ENCODE data around the gene PPP1R13L.

The PPP1R13L gene

DNA sequence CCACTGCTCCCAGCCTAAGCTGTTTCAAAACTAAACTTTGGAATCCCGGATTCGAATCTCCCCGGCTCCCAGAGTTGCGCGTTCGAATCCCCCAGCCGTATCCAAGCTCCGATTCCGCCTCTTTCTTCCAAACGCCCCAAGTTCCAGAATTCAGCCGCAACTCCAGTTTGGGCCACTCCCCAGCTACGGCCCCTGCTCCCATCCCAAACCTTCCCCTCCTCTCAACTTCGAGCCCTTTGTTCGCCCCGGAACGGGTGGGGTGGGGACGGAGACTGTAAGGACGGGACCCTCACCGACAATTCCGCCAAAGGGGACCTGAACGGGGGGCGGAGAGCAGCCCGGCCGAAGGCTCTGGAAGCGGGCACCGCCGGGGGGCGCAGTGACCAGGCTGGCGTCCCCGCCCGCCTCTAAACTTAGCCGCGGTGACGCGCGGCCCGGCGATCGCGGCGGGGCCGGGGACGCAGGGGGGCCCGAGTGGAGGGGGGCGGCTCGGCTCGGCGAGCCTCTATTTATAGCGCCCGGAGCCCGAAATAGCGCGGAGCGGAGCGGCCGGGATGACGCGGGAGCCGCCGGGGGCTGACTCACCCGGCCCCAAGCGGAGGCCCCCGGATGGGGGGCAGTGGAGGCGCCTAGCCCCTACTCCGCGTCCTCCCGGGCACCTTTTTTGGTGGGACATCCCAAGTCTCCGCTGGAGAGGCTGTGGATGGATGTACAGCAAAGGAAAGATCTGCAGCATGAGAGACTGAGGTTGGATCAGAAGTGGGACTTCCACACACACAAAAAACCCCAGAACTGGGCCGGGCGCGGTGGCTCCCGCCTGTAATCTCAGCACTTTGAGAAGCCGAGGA, 23.7 kb upstream of the PPP1R13L start:
- H4K20me1 ChIP-seq (ENCODE audit: insufficient read depth, low read length): no peaks in the 10 kb centered on the region
- peak overlapping the region; percentile 44 for H3K4me3 ChIP-seq (ENCODE audit: low read length)
- DNase-seq: no peak
- H2AFZ ChIP-seq (ENCODE audit: low read length): peak overlapping the region; percentile 43; the same call in 1 of the 2 replicates
- no peak overlapping the region for H3K27ac ChIP-seq (ENCODE audit: low read length)
- peaks cover 7% of the 10 kb centered on the region; the same call in 1 of the 2 replicates for H3K4me1 ChIP-seq (ENCODE audit: low read length)
- peak overlapping the region; percentile 64 for H3K4me2 ChIP-seq (ENCODE audit: low read depth, low read length)
- H3K36me3 ChIP-seq (replicated peaks; ENCODE audit: insufficient read depth, low read length): no peaks in the 10 kb centered on the region
- H3K27me3 ChIP-seq (replicated peaks; ENCODE audit: insufficient read depth, low read length): peaks cover 7% of the 10 kb centered on the region; the same call in 1 of the 2 replicates
- H3K79me2 ChIP-seq (ENCODE audit: low read length): no peaks in the 10 kb centered on the region
- TF ChIP-seq CTCF (IDR thresholded peaks at IDR 0.05; ENCODE audit: low read length) (peak; percentile 34), EZH2 (optimal IDR thresholded peaks at IDR 0.05; ENCODE audit: low read depth, low read length) (no peak), EZH2phosphoT487 (IDR thresholded peaks at IDR 0.05; ENCODE audit: low read length) (no peak)
- H3K9me2 ChIP-seq (replicated peaks; ENCODE audit: insufficient read depth, low read length): no peaks in the 10 kb centered on the region
- H3K9me3 ChIP-seq (replicated peaks; ENCODE audit: insufficient read depth, low read length): no peaks in the 10 kb centered on the region
- H3K9ac ChIP-seq (ENCODE audit: low read length): peak overlapping the region; percentile 25; the same call in 1 of the 2 replicates
- H3F3A ChIP-seq (ENCODE audit: insufficient read depth, low read length): peaks cover 28% of the 10 kb centered on the region

DNA sequence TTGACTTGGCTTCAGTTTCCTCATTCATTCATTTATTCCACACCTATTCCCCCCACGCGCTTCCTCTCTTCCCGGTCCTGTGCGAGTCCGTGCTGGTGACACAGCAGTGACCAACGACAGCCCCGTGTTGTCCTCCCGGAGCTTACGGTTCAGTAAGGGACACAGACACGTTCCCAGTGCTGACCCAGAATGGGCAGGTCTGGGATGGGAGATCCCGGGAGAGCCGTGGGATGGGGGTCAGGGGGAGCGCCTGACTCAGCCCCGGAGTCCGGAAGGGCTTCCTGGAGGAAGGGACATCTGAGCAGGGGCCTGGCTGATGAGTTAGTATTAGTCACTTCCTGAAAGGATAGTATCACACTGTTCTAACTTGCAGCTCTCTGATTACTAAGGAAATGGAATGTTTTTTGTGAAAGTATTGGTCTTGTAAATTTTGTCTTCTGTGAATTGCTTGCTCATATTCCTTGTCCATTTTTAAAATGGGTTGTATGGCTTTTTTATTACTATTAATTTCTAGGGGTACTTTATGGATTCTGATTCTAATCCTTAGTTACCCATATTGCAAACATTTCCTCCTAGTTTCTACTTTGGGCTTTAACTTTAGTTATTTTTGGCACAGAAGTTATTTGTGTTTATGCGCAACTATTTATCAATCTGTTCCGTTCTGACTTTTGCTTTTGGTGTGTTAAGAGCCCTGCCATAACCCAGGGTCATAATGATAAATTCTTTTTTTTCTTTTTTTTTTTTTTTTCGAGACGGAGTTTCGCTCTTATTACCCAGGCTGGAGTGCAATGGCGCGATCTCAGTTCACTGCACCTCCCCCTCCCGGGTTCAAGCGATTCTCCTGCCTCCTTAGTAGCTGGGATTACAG, 19.6 kb upstream of the PPP1R13L start:
- Histone ChIP-seq H3K9me2 (replicated peaks; ENCODE audit: insufficient read depth, low read length) (no peaks in the 10 kb centered on the region), H3K4me2 (ENCODE audit: low read depth, low read length) (peak overlapping the region; percentile 95), H3K4me3 (ENCODE audit: low read length) (peak overlapping the region; percentile 66), H4K20me1 (ENCODE audit: insufficient read depth, low read length) (no peaks in the 10 kb centered on the region), H3K36me3 (replicated peaks; ENCODE audit: insufficient read depth, low read length) (no peaks in the 10 kb centered on the region), H3K27ac (ENCODE audit: low read length) (peak overlapping the region; percentile 93), H3K27me3 (replicated peaks; ENCODE audit: insufficient read depth, low read length) (peaks cover 7% of the 10 kb centered on the region; the same call in 1 of the 2 replicates), H3K79me2 (ENCODE audit: low read length) (peaks cover 12% of the 10 kb centered on the region), H3K9me3 (replicated peaks; ENCODE audit: insufficient read depth, low read length) (no peaks in the 10 kb centered on the region), H3K4me1 (ENCODE audit: low read length) (peaks cover 15% of the 10 kb centered on the region), H2AFZ (ENCODE audit: low read length) (peak overlapping the region; percentile 70), H3F3A (ENCODE audit: insufficient read depth, low read length) (peaks cover 38% of the 10 kb centered on the region), H3K9ac (ENCODE audit: low read length) (peak overlapping the region; percentile 75)
- no peak for TF ChIP-seq EZH2 (optimal IDR thresholded peaks at IDR 0.05; ENCODE audit: low read depth, low read length)
- peak; percentile 50 for DNase-seq

- peak within 1 kb of the TSS; percentile 70 for H2AFZ ChIP-seq (ENCODE audit: low read length)
- H3K4me1 ChIP-seq (ENCODE audit: low read length): peaks cover 23% of the 10 kb centered on the region
Observed at GRCh38 chr19:45423589-45424190, 18.8 kb upstream of the PPP1R13L start, which contains the start of gene ERCC1. Gene ERCC1, minus strand, starts transcription at chr19:45423917. Its CDS starts 543 bp downstream, at chr19:45423374.

More at GRCh38 chr19:45423589-45424190, 18.8 kb upstream of the PPP1R13L start, which contains the start of gene ERCC1:
- Histone ChIP-seq H3K9me3 (replicated peaks; ENCODE audit: insufficient read depth, low read length) (no peaks in the 10 kb centered on the region), H3K4me2 (ENCODE audit: low read depth, low read length) (peak within 1 kb of the TSS; percentile 95), H3K36me3 (replicated peaks; ENCODE audit: insufficient read depth, low read length) (no peaks in the 10 kb centered on the region), H3K27ac (ENCODE audit: low read length) (peak within 1 kb of the TSS; percentile 93), H3K9me2 (replicated peaks; ENCODE audit: insufficient read depth, low read length) (no peaks in the 10 kb centered on the region), H3K27me3 (replicated peaks; ENCODE audit: insufficient read depth, low read length) (peaks cover 5% of the 10 kb centered on the region; the same call in 1 of the 2 replicates), H3K79me2 (ENCODE audit: low read length) (peaks cover 16% of the 10 kb centered on the region), H3F3A (ENCODE audit: insufficient read depth, low read length) (peaks cover 45% of the 10 kb centered on the region), H3K4me3 (ENCODE audit: low read length) (peak within 1 kb of the TSS; percentile 66), H4K20me1 (ENCODE audit: insufficient read depth, low read length) (no peaks in the 10 kb centered on the region), H3K9ac (ENCODE audit: low read length) (peak within 1 kb of the TSS; percentile 75)
- no peak for TF ChIP-seq CTCF (IDR thresholded peaks at IDR 0.05; ENCODE audit: low read length)
- no peak for TF ChIP-seq EZH2phosphoT487 (IDR thresholded peaks at IDR 0.05; ENCODE audit: low read length)
- TF ChIP-seq EZH2 (optimal IDR thresholded peaks at IDR 0.05; ENCODE audit: low read depth, low read length): no peak
- DNase-seq: peak; percentile 98

All from MM.1S (cell line).